Kidney (tissue), 14 donors: Measurements from ENCODE around the gene FAT1. TPM values are rescaled to one million over a fixed set of nuclear protein-coding genes. Genes with fewer than 3 reads are reported as not detected.

Source experiments
- DNase-seq, 5 donors: peaks; one replicate each; pipeline ENCODE4 v3.0.0-alpha.2; 2013 to 2020
- FAIRE-seq: peaks from 2 replicates; lab custom pipeline; 2012; peaks lifted over from hg19 to GRCh38; lab: Jason Lieb, UNC
- H3K27ac ChIP-seq, 2 donors: one replicate each; pipeline ENCODE4 v1.7.0; 2013; ENCODE audit warnings: low read depth in 2 of 2, low read length in 2 of 2, inconsistent platforms in 1 of 2
- H3K27me3 ChIP-seq: one replicate; pipeline ENCODE4 v1.7.1; 2013; ENCODE audit warnings: low read length, inconsistent platforms; ENCODE audit not compliant: control insufficient read depth, insufficient read depth
- H3K36me3 ChIP-seq, 3 donors: one replicate each; pipeline versions ENCODE4 v1.7.0 to v1.7.1; 2013; ENCODE audit warnings: low read length in 3 of 3, control low read depth in 1 of 3, inconsistent platforms in 1 of 3; ENCODE audit not compliant: insufficient read depth in 3 of 3, control insufficient read depth in 2 of 3
- H3K4me1 ChIP-seq, 3 donors: one replicate each; pipeline versions ENCODE4 v1.7.0 to v1.7.1; 2013; ENCODE audit warnings: low read length in 3 of 3, inconsistent platforms in 1 of 3, low read depth in 1 of 3; ENCODE audit not compliant: control insufficient read depth in 2 of 3, insufficient read depth in 2 of 3
- H3K4me3 ChIP-seq, 3 donors: one replicate each; pipeline versions ENCODE4 v1.7.0 to v1.8.1; 2013; ENCODE audit warnings: low read length in 3 of 3, control low read depth in 1 of 3, inconsistent platforms in 1 of 3
- H3K9ac ChIP-seq, 3 donors: one replicate each; pipeline versions ENCODE4 v1.7.0 to v1.7.1; 2013; ENCODE audit warnings: low read length in 3 of 3, control low read depth in 1 of 3, inconsistent platforms in 1 of 3
- H3K9me3 ChIP-seq, 3 donors: one replicate each; pipeline versions ENCODE4 v1.7.0 to v1.7.1; 2013; ENCODE audit warnings: low read length in 3 of 3, control low read depth in 1 of 3, inconsistent platforms in 1 of 3; ENCODE audit not compliant: control insufficient read depth in 2 of 3, insufficient read depth in 1 of 3
- intact Hi-C: fragments of 100-400 bp; cut with DNase I; formaldehyde crosslinking; loops from one replicate; pipeline ENCODE4 v1.11.1; 2022
- polyA plus RNA-seq: library from polyadenylated mRNA; stranded (reverse); fragments of 350-450 nt; fragmentation: Illumina TruSeq; extraction: RNeasy Lipid Tissue Mini Kit (QIAGEN cat#74804); gene quantifications from one replicate; pipeline ENCODE4 v1.2.3, GENCODE V29; 2014; ENCODE audit warnings: low read depth, low replicate concordance; ENCODE audit not compliant: insufficient read depth
- total RNA-seq: library from RNA; stranded (reverse); fragmentation: NEBNext Ultra II Directional; extraction: Animal tissue kit (Norgen Biotek cat#: 25700); gene quantifications from one replicate; pipeline ENCODE4 v1.2.1, GENCODE V29; 2021
- TF ChIP-seq, protein P1 (sequence below): IDR thresholded peaks from 3 replicates; pipeline ENCODE4 v1.5.1; 2012; ENCODE audit warnings: mild to moderate bottlenecking, moderate library complexity, borderline replicate concordance; ENCODE audit not compliant: insufficient read depth; ENCODE audit errors: extremely low read depth
- donor health status: control.
- donor health status: control.
- donor health status: control.
- donor health status: control.
- donor health status: control.
- donor health status: DM: yes; HTN: yes; CAD: no.
- donor health status: Normal renal cell carcinoma (clear cell type).

FAT1 gene
- total and polyA plus RNA-seq, 2 donors from 2014 or later, result 62.2 to 254 TPM

DNA sequence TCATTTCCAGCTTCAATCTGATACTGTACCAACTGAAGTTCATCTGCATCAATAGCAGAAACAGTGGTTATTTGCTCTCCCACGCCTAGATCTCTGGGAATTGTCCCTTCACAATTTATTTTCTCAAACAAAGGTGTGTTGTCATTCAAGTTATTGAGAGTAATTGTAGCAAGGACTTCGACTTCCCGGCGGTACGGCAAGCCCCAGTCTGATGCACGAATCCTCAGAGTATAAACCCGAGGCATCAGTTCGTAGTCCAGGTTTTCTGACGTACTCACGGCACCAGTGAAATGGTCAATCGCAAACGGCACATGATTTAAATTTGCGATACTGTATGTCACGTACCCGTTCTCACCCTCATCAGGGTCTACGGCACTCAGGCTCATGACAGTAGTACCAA is 15.7 kb downstream of the FAT1 start:
- Histone ChIP-seq H3K36me3 (peaks cover 17 to 21% (median 20%) of the 10 kb centered on the region in 3 donors), H3K4me3 (no peak overlapping the region), H3K9ac (no peak overlapping the region), H3K27ac (no peak overlapping the region), H3K27me3 (no peaks in the 10 kb centered on the region), H3K9me3 (no peaks in the 10 kb centered on the region), H3K4me1 (peaks cover 0 to 14% (median 7%) of the 10 kb centered on the region in 3 donors)
- DNase-seq (no peak), FAIRE-seq (no peak)
- intact Hi-C loops, result no loop called here
- TF ChIP-seq, protein P1, sequence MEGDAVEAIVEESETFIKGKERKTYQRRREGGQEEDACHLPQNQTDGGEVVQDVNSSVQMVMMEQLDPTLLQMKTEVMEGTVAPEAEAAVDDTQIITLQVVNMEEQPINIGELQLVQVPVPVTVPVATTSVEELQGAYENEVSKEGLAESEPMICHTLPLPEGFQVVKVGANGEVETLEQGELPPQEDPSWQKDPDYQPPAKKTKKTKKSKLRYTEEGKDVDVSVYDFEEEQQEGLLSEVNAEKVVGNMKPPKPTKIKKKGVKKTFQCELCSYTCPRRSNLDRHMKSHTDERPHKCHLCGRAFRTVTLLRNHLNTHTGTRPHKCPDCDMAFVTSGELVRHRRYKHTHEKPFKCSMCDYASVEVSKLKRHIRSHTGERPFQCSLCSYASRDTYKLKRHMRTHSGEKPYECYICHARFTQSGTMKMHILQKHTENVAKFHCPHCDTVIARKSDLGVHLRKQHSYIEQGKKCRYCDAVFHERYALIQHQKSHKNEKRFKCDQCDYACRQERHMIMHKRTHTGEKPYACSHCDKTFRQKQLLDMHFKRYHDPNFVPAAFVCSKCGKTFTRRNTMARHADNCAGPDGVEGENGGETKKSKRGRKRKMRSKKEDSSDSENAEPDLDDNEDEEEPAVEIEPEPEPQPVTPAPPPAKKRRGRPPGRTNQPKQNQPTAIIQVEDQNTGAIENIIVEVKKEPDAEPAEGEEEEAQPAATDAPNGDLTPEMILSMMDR, result no peak

DNA sequence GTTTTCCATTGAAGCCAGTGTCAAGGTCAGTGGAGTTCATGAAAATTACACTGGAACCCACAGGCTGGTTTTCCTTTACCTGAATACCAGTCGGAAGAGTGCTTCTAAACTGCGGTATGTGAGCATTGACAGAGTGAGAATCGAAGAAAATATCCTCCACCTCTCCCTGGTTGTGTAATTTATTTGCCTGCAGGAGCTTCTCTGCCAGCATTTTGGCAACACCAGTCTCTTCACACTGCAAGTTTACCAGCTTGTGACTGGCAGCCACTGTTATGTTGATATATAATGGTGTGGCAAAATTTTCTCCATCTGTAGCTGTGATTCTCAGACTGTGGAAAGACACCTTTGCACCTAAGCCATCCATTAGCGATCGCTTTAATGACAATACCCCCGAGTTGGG is 16.1 kb downstream of the FAT1 start:
- TF ChIP-seq, protein P1, result no peak
- Histone ChIP-seq H3K27ac (no peak overlapping the region), H3K36me3 (peaks cover 17 to 21% (median 20%) of the 10 kb centered on the region in 3 donors), H3K9me3 (no peaks in the 10 kb centered on the region), H3K4me1 (peaks cover 0 to 16% (median 11%) of the 10 kb centered on the region in 3 donors), H3K4me3 (no peak overlapping the region), H3K27me3 (no peaks in the 10 kb centered on the region), H3K9ac (no peak overlapping the region)
- FAIRE-seq, result no peak
- no peak for DNase-seq
- intact Hi-C loops, result no loop called here

DNA sequence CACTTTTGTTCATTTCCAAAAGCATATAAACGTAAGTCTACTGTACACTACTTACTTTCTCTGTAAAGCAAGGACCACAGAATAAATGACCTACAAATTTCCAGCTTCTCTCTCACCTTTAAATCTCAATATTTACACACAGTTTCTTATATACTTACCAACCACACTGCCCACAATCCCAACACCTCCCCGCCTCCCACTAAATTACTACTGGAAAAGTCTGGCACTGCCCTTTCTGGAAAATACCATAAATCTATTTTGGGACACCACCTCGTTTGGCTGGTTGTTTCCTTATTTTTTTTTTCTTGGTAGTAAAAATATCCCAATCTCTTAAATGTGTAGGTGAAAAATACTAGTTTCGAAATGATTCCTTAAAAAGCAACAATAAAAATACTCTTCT is 19.6 kb downstream of the FAT1 start:
- Histone ChIP-seq H3K9me3 (no peaks in the 10 kb centered on the region), H3K4me1 (peaks cover 12 to 46% (median 24%) of the 10 kb centered on the region in 3 donors), H3K36me3 (peaks cover 16 to 19% (median 16%) of the 10 kb centered on the region in 3 donors), H3K27ac (no peak overlapping the region), H3K27me3 (no peaks in the 10 kb centered on the region), H3K9ac (no peak overlapping the region), H3K4me3 (no peak overlapping the region)
- intact Hi-C loops, result no loop called here
- DNase-seq (no peak), FAIRE-seq (no peak)
- TF ChIP-seq, protein P1, result no peak

GRCh38 chr4:186703510-186703909 is 20.1 kb downstream of the FAT1 start:
- TF ChIP-seq, protein P1, result no peak
- intact Hi-C loops, result no loop called here
- peaks cover 12 to 50% (median 26%) of the 10 kb centered on the region in 3 donors for H3K4me1 ChIP-seq
- FAIRE-seq, result no peak
- H3K9ac ChIP-seq, result no peak overlapping the region
- H3K27me3 ChIP-seq, result no peaks in the 10 kb centered on the region
- H3K36me3 ChIP-seq, result peaks cover 11 to 15% (median 11%) of the 10 kb centered on the region in 3 donors
- no peak overlapping the region for H3K4me3 ChIP-seq
- no peaks in the 10 kb centered on the region for H3K9me3 ChIP-seq
- H3K27ac ChIP-seq, result no peak overlapping the region
- DNase-seq, result peak in 1 of 5 donors; percentile 50
